COLO829 (cell line): ENCODE results near the gene MAGEA2.
"Not testable (repeated sequence)": the region's sequence is repeated elsewhere in the genome, so short reads cannot be mapped to it uniquely, and the experiment has no call there.

Experiments
- DNase-seq: peaks from one replicate; pipeline ENCODE4 v3.0.0; 2012; ENCODE audit warnings: low spot score

Gene MAGEA2

GRCh38 chrX:152706500-152706899, 47.1 kb downstream of the MAGEA2 start:
- DNase-seq: not testable (repeated sequence)

GRCh38 chrX:152700390-152700789, 53.3 kb downstream of the MAGEA2 start:
- DNase-seq: not testable (repeated sequence)
